GM19099 (cell line): ENCODE data around the gene SYT7.

Experiments used
- POLR2A ChIP-seq: IDR thresholded peaks from 3 replicates; pipeline ENCODE4 v1.6.1; 2011; ENCODE audit warnings: low read depth; ENCODE audit not compliant: insufficient read length; ENCODE audit errors: extremely low read depth

Gene SYT7

GRCh38 chr11:61513143-61513765, 67.6 kb downstream of the SYT7 start:
- TF ChIP-seq POLR2A: no peak

GRCh38 chr11:61512435-61512834, 68.4 kb downstream of the SYT7 start:
- no peak for TF ChIP-seq POLR2A

GRCh38 chr11:61511383-61511782, 69.5 kb downstream of the SYT7 start:
- TF ChIP-seq POLR2A: no peak

GRCh38 chr11:61510974-61511373, 69.9 kb downstream of the SYT7 start:
- TF ChIP-seq POLR2A: no peak

- TF ChIP-seq POLR2A: no peak
These were observed 70.5 kb downstream of the SYT7 start for GRCh38 chr11:61510166-61510919.

- TF ChIP-seq POLR2A: no peak
These were observed 71.5 kb downstream of the SYT7 start for GRCh38 chr11:61509043-61510029.

GRCh38 chr11:61507962-61508861, 72.7 kb downstream of the SYT7 start, which contains the start of gene LRRC10B:
LRRC10B (plus strand) TSS chr11:61508749; CDS start chr11:61508999, 250 bp downstream.
- TF ChIP-seq POLR2A: no peak

- no peak for TF ChIP-seq POLR2A
These were observed 73.7 kb downstream of the SYT7 start for GRCh38 chr11:61507012-61507768.

- TF ChIP-seq POLR2A: no peak
These were observed 75.2 kb downstream of the SYT7 start for GRCh38 chr11:61505640-61506155.

GRCh38 chr11:61505106-61505505, 75.8 kb downstream of the SYT7 start:
- no peak for TF ChIP-seq POLR2A

GRCh38 chr11:61503135-61503770, 77.6 kb downstream of the SYT7 start:
- no peak for TF ChIP-seq POLR2A

GRCh38 chr11:61502522-61502921, 78.4 kb downstream of the SYT7 start:
- no peak for TF ChIP-seq POLR2A
